GM23338 (cell line): ENCODE results near the gene ISLR2. TPM values are rescaled to one million over a fixed set of nuclear protein-coding genes. Genes with fewer than 3 reads are reported as not detected.

Experiments used
- ATAC-seq: fragments of 200-7000 bp; cut with Tn5 transposase; 3 replicates; pipeline ENCODE4 v1.9.1; 2020
- DNase-seq: peaks from one replicate; pipeline ENCODE4 v3.0.0-alpha.2; 2015; ENCODE audit warnings: low spot score
- H2AFZ ChIP-seq: fragments of 200-600 bp; sonication (generic); 2 replicates; pipeline ENCODE4 v1.8.0; 2016; ENCODE audit warnings: antibody characterized with exemption, mild to moderate bottlenecking, moderate library complexity
- H3F3A ChIP-seq: fragments of 200-600 bp; sonication (generic); replicated peaks from 2 replicates; pipeline ENCODE4 v1.8.0; 2017; ENCODE audit warnings: antibody characterized with exemption, mixed run types, low read depth
- H3K27ac ChIP-seq: fragments of 200-600 bp; sonication (generic); 2 replicates; pipeline ENCODE4 v1.6.1; 2016; ENCODE audit warnings: low read depth
- H3K27me3 ChIP-seq: fragments of 200-600 bp; sonication (generic); 2 replicates; pipeline ENCODE4 v1.8.0; 2016; ENCODE audit warnings: mild to moderate bottlenecking, mixed run types, moderate library complexity; ENCODE audit not compliant: insufficient read depth
- H3K36me3 ChIP-seq: fragments of 200-600 bp; sonication (generic); 2 replicates; pipeline ENCODE4 v1.8.0; 2016; ENCODE audit warnings: mild to moderate bottlenecking; ENCODE audit not compliant: insufficient read depth
- H3K4me1 ChIP-seq: fragments of 200-600 bp; sonication (generic); 2 replicates; pipeline ENCODE4 v1.8.0; 2016; ENCODE audit warnings: mild to moderate bottlenecking, moderate library complexity; ENCODE audit not compliant: insufficient read depth
- H3K4me2 ChIP-seq: fragments of 200-600 bp; sonication (generic); 2 replicates; pipeline ENCODE4 v1.7.1; 2017; ENCODE audit warnings: mixed run types
- H3K4me3 ChIP-seq: fragments of 200-600 bp; sonication (generic); 2 replicates; pipeline ENCODE4 v1.6.1; 2016; ENCODE audit warnings: mixed run types
- H3K79me2 ChIP-seq: fragments of 200-600 bp; sonication (generic); replicated peaks from 2 replicates; pipeline ENCODE4 v1.8.0; 2017; ENCODE audit warnings: mild to moderate bottlenecking; ENCODE audit not compliant: insufficient read depth
- H3K9me2 ChIP-seq: fragments of 200-600 bp; sonication (generic); 2 replicates; pipeline ENCODE4 v1.8.0; 2017; ENCODE audit not compliant: insufficient read depth
- H4K20me1 ChIP-seq: fragments of 200-600 bp; sonication (generic); replicated peaks from 2 replicates; pipeline ENCODE4 v1.8.0; 2017; ENCODE audit warnings: mild to moderate bottlenecking; ENCODE audit not compliant: insufficient read depth
- H3K27ac Mint-ChIP-seq: 2 replicates; pipeline ENCODE4 v1.8.0; 2020; ENCODE audit warnings: inconsistent platforms, mild to moderate bottlenecking, moderate library complexity, mixed read lengths
- H3K27me3 Mint-ChIP-seq: 3 replicates; pipeline ENCODE4 v1.8.0; 2022; ENCODE audit warnings: low read depth, mild to moderate bottlenecking, moderate library complexity, mixed read lengths, inconsistent platforms; ENCODE audit not compliant: insufficient read depth, poor library complexity
- H3K36me3 Mint-ChIP-seq: 3 replicates; pipeline ENCODE4 v1.8.0; 2021; ENCODE audit warnings: low read depth, mild to moderate bottlenecking, inconsistent platforms, moderate library complexity, mixed read lengths
- H3K4me1 Mint-ChIP-seq: 3 replicates; pipeline ENCODE4 v1.8.0; 2020; ENCODE audit warnings: mild to moderate bottlenecking, inconsistent platforms, mixed read lengths
- H3K4me3 Mint-ChIP-seq: 3 replicates; pipeline ENCODE4 v1.8.0; 2021; ENCODE audit warnings: moderate library complexity, mild to moderate bottlenecking, inconsistent platforms, mixed read lengths
- H3K9me3 Mint-ChIP-seq: 3 replicates; pipeline ENCODE4 v1.8.0; 2020; ENCODE audit warnings: moderate library complexity, mild to moderate bottlenecking, inconsistent platforms, mixed read lengths
- CREB1 ChIP-seq: fragments of 250-450 bp; sonication (Bioruptor Pico); IDR thresholded peaks from 2 replicates; pipeline ENCODE4 v1.5.0; 2020; ENCODE audit warnings: low read depth, mild to moderate bottlenecking, moderate library complexity
- CTCF ChIP-seq, 2 experiments: fragments of 200-600 bp in 1 of 2; sonication (generic) in 1 of 2; conservative IDR thresholded peaks; 2 replicates each; pipeline versions ENCODE4 v1.5.1 to v1.6.1; 2016 to 2017; ENCODE audit warnings: antibody characterized with exemption in 2 of 2, low read depth in 2 of 2, mild to moderate bottlenecking in 2 of 2, moderate library complexity in 1 of 2
- EZH2 ChIP-seq: fragments of 200-600 bp; sonication (generic); IDR thresholded peaks from one replicate; pipeline ENCODE4 v1.8.0; 2017; ENCODE audit warnings: antibody characterized with exemption, mild to moderate bottlenecking, low read depth; ENCODE audit not compliant: unreplicated experiment
- EZH2phosphoT487 ChIP-seq: fragments of 200-600 bp; sonication (generic); IDR thresholded peaks from one replicate; pipeline ENCODE4 v1.8.1; 2018; ENCODE audit warnings: antibody characterized with exemption; ENCODE audit not compliant: unreplicated experiment
- JUNB ChIP-seq: IDR thresholded peaks from one replicate; pipeline ENCODE4 v1.6.1; 2016; ENCODE audit warnings: antibody characterized with exemption; ENCODE audit not compliant: unreplicated experiment
- NANOG ChIP-seq: IDR thresholded peaks from 2 replicates; pipeline ENCODE4 v1.6.1; 2016; ENCODE audit warnings: antibody characterized with exemption, borderline replicate concordance
- POLR2AphosphoS5 ChIP-seq: IDR thresholded peaks from 2 replicates; pipeline ENCODE4 v1.6.1; 2016; ENCODE audit warnings: antibody characterized with exemption, low read depth
- REST ChIP-seq: IDR thresholded peaks from one replicate; pipeline ENCODE4 v1.6.1; 2018; ENCODE audit warnings: antibody characterized with exemption; ENCODE audit not compliant: unreplicated experiment
- STAT1 ChIP-seq: IDR thresholded peaks from one replicate; pipeline ENCODE4 v1.6.1; 2016; ENCODE audit warnings: antibody characterized with exemption; ENCODE audit not compliant: unreplicated experiment
- ZNF114 ChIP-seq: fragments of 250-450 bp; sonication (Bioruptor Pico); IDR thresholded peaks from 2 replicates; pipeline ENCODE4 v1.5.0; 2020; ENCODE audit warnings: mild to moderate bottlenecking, moderate library complexity
- ZNF331 ChIP-seq: fragments of 250-450 bp; sonication (Bioruptor Pico); IDR thresholded peaks from 2 replicates; pipeline ENCODE4 v1.5.0; 2020; ENCODE audit warnings: low read depth, mild to moderate bottlenecking, moderate library complexity
- ZNF462 ChIP-seq: fragments of 250-450 bp; sonication (Bioruptor Pico); IDR thresholded peaks from 2 replicates; pipeline ENCODE4 v1.5.0; 2020; ENCODE audit warnings: mild to moderate bottlenecking, moderate library complexity
- polyA plus RNA-seq: library from polyadenylated mRNA; unstranded; fragments of >200 nt; fragmentation: Nextera tagmentation; extraction: Ambion mirVana; gene quantifications from 2 replicates; pipeline ENCODE4 v1.2.1, GENCODE V29; 2016
- total RNA-seq: library from RNA; depleted of rRNA; stranded (reverse); fragments of >200 nt; shearing (Covaris generic); gene quantifications from 2 replicates; pipeline ENCODE4 v1.2.3, GENCODE V29; 2014
- TF ChIP-seq, protein P1 (sequence below): IDR thresholded peaks from 2 replicates; pipeline ENCODE4 v1.6.1; 2016; ENCODE audit warnings: antibody characterized with exemption

Gene ISLR2
- total and polyA plus RNA-seq, 2 experiments from 2014 or later: 0.13 to 0.21 TPM

DNA sequence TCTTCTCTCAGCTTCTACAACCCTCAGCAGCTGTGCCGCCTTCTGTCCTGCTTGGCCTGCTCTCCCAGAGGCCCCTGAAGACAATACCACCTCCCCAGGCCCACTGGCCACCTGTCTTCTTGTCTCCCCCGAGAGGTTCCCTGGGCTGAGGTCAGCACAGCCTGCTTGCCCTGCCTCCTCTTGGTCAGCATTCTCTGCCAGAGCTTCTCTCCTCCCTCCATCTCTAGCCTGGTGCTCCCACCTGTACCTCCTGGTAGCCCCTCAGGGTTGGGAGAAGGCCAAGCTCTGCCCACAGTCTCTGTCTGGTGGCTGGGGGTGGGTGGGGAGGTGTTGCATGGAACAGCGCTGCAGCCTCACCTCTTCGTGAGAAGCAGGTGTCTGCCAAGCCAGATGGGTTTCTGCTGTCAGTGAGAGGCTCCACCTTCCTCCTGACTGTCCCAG lies 37.5 kb downstream of the ISLR2 start:
- H3K27ac ChIP-seq: no peak overlapping the region
- H2AFZ ChIP-seq: no peak overlapping the region
- no peaks in the 10 kb centered on the region for H3F3A ChIP-seq
- Mint-ChIP-seq H3K27me3 (peaks cover 18% of the 10 kb centered on the region), H3K4me1 (peaks cover 22% of the 10 kb centered on the region), H3K9me3 (peaks cover 5% of the 10 kb centered on the region; the same call in 2 of the 3 replicates), H3K4me3 (no peak overlapping the region), H3K36me3 (no peaks in the 10 kb centered on the region), H3K27ac (no peak overlapping the region)
- H3K27me3 ChIP-seq: no peaks in the 10 kb centered on the region; the same call in 1 of the 2 replicates
- H3K9me2 ChIP-seq: no peaks in the 10 kb centered on the region
- ATAC-seq (no peak), DNase-seq (no peak)
- no peak overlapping the region for H3K4me3 ChIP-seq
- H3K36me3 ChIP-seq: no peaks in the 10 kb centered on the region
- H3K4me2 ChIP-seq: no peak overlapping the region
- TF ChIP-seq CREB1 (no peak), EZH2phosphoT487 (no peak), ZNF462 (no peak), CTCF (conservative IDR thresholded peaks at IDR 0.05; ENCODE audit: low read depth in 2 of 2) (no peak), NANOG (no peak), ZNF331 (CRISPR knock-in tag) (no peak), REST (no peak), POLR2AphosphoS5 (no peak), EZH2 (no peak), ZNF114 (CRISPR knock-in tag) (no peak), STAT1 (no peak), JUNB (no peak)
- TF ChIP-seq, protein P1, sequence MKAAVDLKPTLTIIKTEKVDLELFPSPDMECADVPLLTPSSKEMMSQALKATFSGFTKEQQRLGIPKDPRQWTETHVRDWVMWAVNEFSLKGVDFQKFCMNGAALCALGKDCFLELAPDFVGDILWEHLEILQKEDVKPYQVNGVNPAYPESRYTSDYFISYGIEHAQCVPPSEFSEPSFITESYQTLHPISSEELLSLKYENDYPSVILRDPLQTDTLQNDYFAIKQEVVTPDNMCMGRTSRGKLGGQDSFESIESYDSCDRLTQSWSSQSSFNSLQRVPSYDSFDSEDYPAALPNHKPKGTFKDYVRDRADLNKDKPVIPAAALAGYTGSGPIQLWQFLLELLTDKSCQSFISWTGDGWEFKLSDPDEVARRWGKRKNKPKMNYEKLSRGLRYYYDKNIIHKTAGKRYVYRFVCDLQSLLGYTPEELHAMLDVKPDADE: no peak
- H4K20me1 ChIP-seq: no peaks in the 10 kb centered on the region
- H3K4me1 ChIP-seq: peaks cover 5% of the 10 kb centered on the region; the same call in 1 of the 2 replicates
- no peaks in the 10 kb centered on the region for H3K79me2 ChIP-seq
